ENCODE data around the gene TAS2R1.

The TAS2R1 gene

GRCh38 chr5:9582406-9582805 is 47.7 kb downstream of the TAS2R1 start:
- no peak for DNase-seq

Measured in NCI-H226 (cell line).